Fibroblast of lung (primary cell): ENCODE measurements around the gene CDH4. TPM values are rescaled to one million over a fixed set of nuclear protein-coding genes. Genes with fewer than 3 reads are reported as not detected.

Experiments used
- DNase-seq, 2 donors: peaks; one replicate each; pipeline versions ENCODE4 v3.0.0 to v3.0.0-alpha.2; 2010; ENCODE audit warnings: low read depth in 2 of 2
- H2AFZ ChIP-seq: 2 replicates; pipeline ENCODE4 v1.5.1; 2012; ENCODE audit warnings: low read length, control low read depth, inconsistent platforms
- H3K27ac ChIP-seq: 2 replicates; pipeline ENCODE4 v1.5.1; 2011; ENCODE audit warnings: low read length, control low read depth; ENCODE audit not compliant: insufficient read depth
- H3K27me3 ChIP-seq: 2 replicates; pipeline ENCODE4 v1.5.1; 2011; ENCODE audit warnings: mild to moderate bottlenecking, low read length; ENCODE audit not compliant: control insufficient read depth, insufficient read depth
- H3K36me3 ChIP-seq: 2 replicates; pipeline ENCODE4 v1.5.1; 2011; ENCODE audit warnings: low read length; ENCODE audit not compliant: control insufficient read depth, insufficient read depth
- H3K4me1 ChIP-seq: 2 replicates; pipeline ENCODE4 v1.5.1; 2011; ENCODE audit warnings: low read length; ENCODE audit not compliant: control insufficient read depth, insufficient read depth; ENCODE audit errors: extremely low read depth
- H3K4me2 ChIP-seq: 2 replicates; pipeline ENCODE4 v1.5.1; 2011; ENCODE audit warnings: low read length, control low read depth; ENCODE audit not compliant: insufficient read depth; ENCODE audit errors: extremely low read depth
- H3K4me3 ChIP-seq, 4 experiments: fragments of 200-600 bp in 1 of 4; sonication (generic) in 1 of 4; replicated peaks in 1 of 4; 2 replicates each; pipeline ENCODE4 v1.5.1; 2011 to 2016; ENCODE audit warnings: low read length in 4 of 4, low read depth in 3 of 4, mild to moderate bottlenecking in 3 of 4, control low read depth in 2 of 4, inconsistent platforms in 1 of 4, mixed read lengths in 1 of 4; ENCODE audit not compliant: insufficient read depth in 1 of 4; ENCODE audit errors: control extremely low read depth in 1 of 4
- H3K79me2 ChIP-seq: 2 replicates; pipeline ENCODE4 v1.5.1; 2012; ENCODE audit warnings: mild to moderate bottlenecking, low read length, inconsistent platforms; ENCODE audit not compliant: control insufficient read depth, insufficient read depth
- H3K9ac ChIP-seq: 2 replicates; pipeline ENCODE4 v1.5.1; 2011; ENCODE audit warnings: mild to moderate bottlenecking, low read length, control low read depth; ENCODE audit not compliant: insufficient read depth
- H3K9me3 ChIP-seq: 2 replicates; pipeline ENCODE4 v1.5.1; 2012; ENCODE audit warnings: low read depth, low read length; ENCODE audit not compliant: control insufficient read depth, insufficient read depth
- H4K20me1 ChIP-seq: 2 replicates; pipeline ENCODE4 v1.5.1; 2011; ENCODE audit warnings: low read length; ENCODE audit not compliant: control insufficient read depth, insufficient read depth; ENCODE audit errors: extremely low read depth
- CTCF ChIP-seq, 2 donors: IDR thresholded peaks in 1 of 2; conservative IDR thresholded peaks in 1 of 2; 1 replicate in 1 of 2; 2 replicates in 1 of 2; pipeline ENCODE4 v1.5.1; 2011 to 2012; ENCODE audit warnings: low read length in 2 of 2, control low read depth in 1 of 2, inconsistent platforms in 1 of 2, low read depth in 1 of 2, mild to moderate bottlenecking in 1 of 2
- EZH2 ChIP-seq: IDR thresholded peaks from 2 replicates; pipeline ENCODE4 v1.5.1; 2012; ENCODE audit warnings: low read length, control low read depth, mild to moderate bottlenecking; ENCODE audit errors: missing control alignments
- polyA plus RNA-seq, 2 donors: library from polyadenylated mRNA; depleted of rRNA in 1 of 2; stranded (reverse) in 1 of 2; unstranded in 1 of 2; fragments of >200 nt; gene quantifications; 2 replicates each; pipeline ENCODE4 v1.2.1, GENCODE V29; 2011 to 2012; ENCODE audit warnings: missing spikeins in 1 of 2
- total RNA-seq: library from RNA; depleted of rRNA; stranded (reverse); fragments of >200 nt; gene quantifications from 2 replicates; pipeline ENCODE4 v1.2.1, GENCODE V29; 2014

CDH4 gene
- total and polyA plus RNA-seq, 2 donors (not counting 1 experiment from before 2014, with no cell fraction given) = 4.8 to 6.8 TPM

GRCh38 chr20:61690993-61691838, 439.2 kb downstream of the CDH4 start:
- Histone ChIP-seq H3K9ac (no peak overlapping the region), H3K9me3 (peaks cover 2% of the 10 kb centered on the region), H3K4me1 (no peaks in the 10 kb centered on the region), H3K4me3 (no peak overlapping the region), H4K20me1 (no peaks in the 10 kb centered on the region), H3K27ac (no peak overlapping the region), H3K36me3 (no peaks in the 10 kb centered on the region), H3K4me2 (no peak overlapping the region), H3K79me2 (no peaks in the 10 kb centered on the region), H2AFZ (no peak overlapping the region), H3K27me3 (no peaks in the 10 kb centered on the region)
- no peak for DNase-seq
- TF ChIP-seq CTCF (conservative IDR thresholded peaks at IDR 0.05 in 1 of 2, IDR thresholded peaks at IDR 0.05 in 1 of 2; ENCODE audit: low read depth in 1 of 2, low read length in 2 of 2) = no peak
- no peak for TF ChIP-seq EZH2

GRCh38 chr20:61691978-61692377, 439.9 kb downstream of the CDH4 start:
- no peak for DNase-seq
- Histone ChIP-seq H3K27me3 (no peaks in the 10 kb centered on the region), H3K27ac (no peak overlapping the region)

GRCh38 chr20:61692479-61692878, 440.4 kb downstream of the CDH4 start:
- H3K27ac ChIP-seq = no peak overlapping the region
- H3K9ac ChIP-seq = no peak overlapping the region
- no peak for DNase-seq
- H3K4me2 ChIP-seq = no peak overlapping the region
- no peaks in the 10 kb centered on the region for H3K9me3 ChIP-seq
- TF ChIP-seq CTCF (conservative IDR thresholded peaks at IDR 0.05 in 1 of 2, IDR thresholded peaks at IDR 0.05 in 1 of 2; ENCODE audit: low read depth in 1 of 2, low read length in 2 of 2) = no peak
- TF ChIP-seq EZH2 = no peak
- H3K79me2 ChIP-seq = no peaks in the 10 kb centered on the region
- H2AFZ ChIP-seq = no peak overlapping the region
- no peaks in the 10 kb centered on the region for H3K27me3 ChIP-seq
- no peaks in the 10 kb centered on the region for H4K20me1 ChIP-seq
- H3K36me3 ChIP-seq = no peaks in the 10 kb centered on the region
- H3K4me1 ChIP-seq = no peaks in the 10 kb centered on the region
- H3K4me3 ChIP-seq = no peak overlapping the region

More at GRCh38 chr20:61691978-61692377, 439.9 kb downstream of the CDH4 start:
- Histone ChIP-seq H3K36me3 (no peaks in the 10 kb centered on the region), H3K79me2 (no peaks in the 10 kb centered on the region), H4K20me1 (no peaks in the 10 kb centered on the region), H2AFZ (no peak overlapping the region), H3K4me3 (no peak overlapping the region), H3K9me3 (no peaks in the 10 kb centered on the region), H3K9ac (no peak overlapping the region), H3K4me1 (no peaks in the 10 kb centered on the region), H3K4me2 (no peak overlapping the region)
- TF ChIP-seq CTCF (conservative IDR thresholded peaks at IDR 0.05 in 1 of 2, IDR thresholded peaks at IDR 0.05 in 1 of 2; ENCODE audit: low read depth in 1 of 2, low read length in 2 of 2) (no peak), EZH2 (no peak)
